HL-60 (cell line): ENCODE results near the gene KRTAP5-2.

Source experiments
- POLR2AphosphoS5 ChIP-seq: IDR thresholded peaks from 2 replicates; pipeline ENCODE4 v1.6.1; 2012; ENCODE audit warnings: low read depth
- SPI1 ChIP-seq: IDR thresholded peaks from 2 replicates; pipeline ENCODE4 v1.6.1; 2012; ENCODE audit warnings: low read depth, mild to moderate bottlenecking, borderline replicate concordance
- TF ChIP-seq, protein P1 (sequence below): IDR thresholded peaks from one replicate; pipeline ENCODE4 v1.5.1; 2011; ENCODE audit warnings: low read length, control low read depth, inconsistent platforms; ENCODE audit not compliant: insufficient read depth

DNA sequence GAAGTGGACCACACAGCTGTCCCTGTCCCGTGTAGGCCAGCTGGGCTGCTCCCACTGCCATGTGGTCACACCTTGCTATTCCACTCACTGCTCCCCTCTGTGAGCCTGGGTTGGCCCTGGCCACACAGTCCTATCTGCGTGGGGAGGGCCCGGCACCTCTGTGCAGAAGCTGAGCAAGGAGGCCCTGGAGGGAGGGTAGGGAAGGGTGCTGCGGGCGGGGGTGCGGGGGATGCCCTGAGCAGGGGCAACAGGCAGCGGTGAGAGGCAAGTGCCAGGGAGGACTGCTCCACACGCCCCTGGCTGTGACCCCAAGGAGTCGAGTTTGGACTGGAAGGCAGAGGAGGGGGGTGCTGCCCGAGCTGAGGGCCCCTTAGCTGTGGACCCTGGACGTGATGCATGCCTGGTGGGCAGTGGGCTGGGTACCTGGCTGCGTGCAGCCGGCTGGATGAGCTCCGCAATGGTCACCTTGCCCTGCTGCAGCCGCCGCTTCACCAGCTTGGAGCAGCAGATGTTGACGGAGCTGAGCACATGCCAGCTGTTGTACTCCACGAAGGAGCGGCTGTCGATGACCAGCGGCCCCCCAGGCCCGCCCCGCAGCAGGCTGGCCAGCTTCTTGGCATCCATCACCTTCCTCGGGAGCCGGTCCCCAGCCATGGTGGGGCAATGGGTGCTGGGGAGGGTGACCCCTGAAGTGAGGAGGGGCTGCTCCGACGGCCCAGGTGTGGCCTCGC lies 32.8 kb downstream of the KRTAP5-2 start:
- TF ChIP-seq, protein P1, sequence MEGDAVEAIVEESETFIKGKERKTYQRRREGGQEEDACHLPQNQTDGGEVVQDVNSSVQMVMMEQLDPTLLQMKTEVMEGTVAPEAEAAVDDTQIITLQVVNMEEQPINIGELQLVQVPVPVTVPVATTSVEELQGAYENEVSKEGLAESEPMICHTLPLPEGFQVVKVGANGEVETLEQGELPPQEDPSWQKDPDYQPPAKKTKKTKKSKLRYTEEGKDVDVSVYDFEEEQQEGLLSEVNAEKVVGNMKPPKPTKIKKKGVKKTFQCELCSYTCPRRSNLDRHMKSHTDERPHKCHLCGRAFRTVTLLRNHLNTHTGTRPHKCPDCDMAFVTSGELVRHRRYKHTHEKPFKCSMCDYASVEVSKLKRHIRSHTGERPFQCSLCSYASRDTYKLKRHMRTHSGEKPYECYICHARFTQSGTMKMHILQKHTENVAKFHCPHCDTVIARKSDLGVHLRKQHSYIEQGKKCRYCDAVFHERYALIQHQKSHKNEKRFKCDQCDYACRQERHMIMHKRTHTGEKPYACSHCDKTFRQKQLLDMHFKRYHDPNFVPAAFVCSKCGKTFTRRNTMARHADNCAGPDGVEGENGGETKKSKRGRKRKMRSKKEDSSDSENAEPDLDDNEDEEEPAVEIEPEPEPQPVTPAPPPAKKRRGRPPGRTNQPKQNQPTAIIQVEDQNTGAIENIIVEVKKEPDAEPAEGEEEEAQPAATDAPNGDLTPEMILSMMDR = no peak
- TF ChIP-seq POLR2AphosphoS5 (no peak), SPI1 (no peak)
